Natural killer cell (primary cell): Measurements from ENCODE around the gene LCNL1. TPM values are rescaled to one million over a fixed set of nuclear protein-coding genes. Genes with fewer than 3 reads are reported as not detected.

ENCODE experiments used
- ATAC-seq, 3 donors: fragments of 150-1000 bp in 2 of 3; fragments of 200-7000 bp in 1 of 3; cut with Tn5 transposase; 1 replicate in 1 of 3; 2 replicates in 2 of 3; pipeline ENCODE4 v1.10.0; 2021; ENCODE audit warnings: mild to moderate bottlenecking in 2 of 3, moderate library complexity in 2 of 3
- DNase-seq, 2 donors: peaks; one replicate each; pipeline versions ENCODE4 v3.0.0 to v3.0.0-alpha.2; 2013 to 2021; ENCODE audit warnings: mixed read lengths in 1 of 2
- H3K27ac ChIP-seq: one replicate; pipeline ENCODE4 v1.5.1; 2013; ENCODE audit warnings: mild to moderate bottlenecking, low read length
- H3K27me3 ChIP-seq: one replicate; pipeline ENCODE4 v1.6.1; 2013; ENCODE audit warnings: low read length; ENCODE audit not compliant: control insufficient read depth, insufficient read depth
- H3K36me3 ChIP-seq: one replicate; pipeline ENCODE4 v1.6.1; 2013; ENCODE audit warnings: low read length; ENCODE audit not compliant: control insufficient read depth, insufficient read depth
- H3K4me1 ChIP-seq: one replicate; pipeline ENCODE4 v1.6.1; 2013; ENCODE audit warnings: low read length; ENCODE audit not compliant: control insufficient read depth, insufficient read depth
- H3K4me3 ChIP-seq: one replicate; pipeline ENCODE4 v1.5.1; 2013; ENCODE audit warnings: low read length
- H3K9me3 ChIP-seq: one replicate; pipeline ENCODE4 v1.6.1; 2013; ENCODE audit warnings: low read length; ENCODE audit not compliant: control insufficient read depth, insufficient read depth
- H3K27ac Mint-ChIP-seq, 2 donors: one replicate each; pipeline ENCODE4 v1.8.0; 2022; ENCODE audit warnings: mild to moderate bottlenecking in 2 of 2, mixed read lengths in 2 of 2, moderate library complexity in 1 of 2
- H3K27me3 Mint-ChIP-seq, 2 donors: one replicate each; pipeline ENCODE4 v1.8.0; 2022; ENCODE audit warnings: low read depth in 2 of 2, mixed read lengths in 2 of 2
- H3K36me3 Mint-ChIP-seq: one replicate; pipeline ENCODE4 v1.8.0; 2022; ENCODE audit warnings: mixed read lengths
- H3K4me1 Mint-ChIP-seq, 2 donors: one replicate each; pipeline ENCODE4 v1.8.0; 2022; ENCODE audit warnings: mixed read lengths in 2 of 2
- H3K4me3 Mint-ChIP-seq: one replicate; pipeline ENCODE4 v1.8.0; 2022; ENCODE audit warnings: mild to moderate bottlenecking, moderate library complexity, mixed read lengths
- H3K9me3 Mint-ChIP-seq, 2 donors: one replicate each; pipeline ENCODE4 v1.8.0; 2022; ENCODE audit warnings: mixed read lengths in 2 of 2
- CTCF ChIP-seq: fragments of 200-600 bp; IDR thresholded peaks from one replicate; pipeline ENCODE4 v1.8.0; 2022; ENCODE audit warnings: antibody characterized with exemption
- WGBS: methylation state at CpG from one replicate; pipeline ENCODE4 v1.1.7; 2013; ENCODE audit warnings: missing lambda C conversion rate; ENCODE audit not compliant: insufficient coverage; 5-methylcytosine and 5-hydroxymethylcytosine counted together
- intact Hi-C: fragments of 100-400 bp; cut with micrococcal nuclease; formaldehyde crosslinking; loops from one replicate; pipeline ENCODE4 v1.14.2; 2022
- total RNA-seq, 4 donors: library from RNA; stranded (reverse); fragments of 120-200 nt in 1 of 4; gene quantifications; one replicate each; pipeline versions ENCODE4 v1.2.3 to v1.2.4, GENCODE V29; 2013 to 2022

The LCNL1 gene
- total RNA-seq, 3 donors from 2014 or later (not counting 1 experiment from before 2014, with no cell fraction given): 4.9 to 8.4 (median 8.2) TPM

GRCh38 chr9:136955943-136956335 lies 26.9 kb upstream of the LCNL1 start:
- Histone ChIP-seq H3K27ac (no peak overlapping the region), H3K27me3 (no peaks in the 10 kb centered on the region), H3K4me3 (no peak overlapping the region), H3K4me1 (peaks cover 47% of the 10 kb centered on the region), H3K36me3 (no peaks in the 10 kb centered on the region), H3K9me3 (no peaks in the 10 kb centered on the region)
- intact Hi-C loops: no loop called here
- Mint-ChIP-seq H3K27ac (no peak overlapping the region), H3K9me3 (peaks cover 4 to 5% of the 10 kb centered on the region in 2 donors), H3K36me3 (no peaks in the 10 kb centered on the region), H3K4me3 (no peak overlapping the region), H3K4me1 (peaks cover 4 to 57% of the 10 kb centered on the region in 2 donors), H3K27me3 (no peaks in the 10 kb centered on the region)
- ATAC-seq (no peak), DNase-seq (no peak)
- 91% methylated on average over 9 of the region's 9 CpGs for WGBS
- no peak for TF ChIP-seq CTCF

DNA sequence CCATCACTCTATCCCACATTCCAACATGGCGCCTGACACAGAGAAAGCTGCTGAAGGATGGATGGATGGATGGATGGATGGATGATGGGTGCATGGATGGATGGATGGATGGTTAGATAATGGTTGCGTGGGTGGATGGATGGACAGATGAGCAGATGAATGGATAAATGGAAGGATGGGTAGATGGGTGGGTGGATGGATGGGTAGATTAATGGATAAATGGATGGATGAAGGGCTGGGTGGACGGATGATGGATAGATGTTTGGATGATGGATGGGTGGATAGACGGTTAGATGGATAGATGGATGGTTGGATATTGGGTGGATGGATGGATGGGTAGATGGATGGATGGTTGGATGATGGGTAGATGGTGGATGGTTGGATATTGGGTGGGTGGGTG lies 26.2 kb upstream of the LCNL1 start:
- ATAC-seq: no peak
- no peaks in the 10 kb centered on the region for H3K27me3 ChIP-seq
- peaks cover 4 to 5% of the 10 kb centered on the region in 2 donors for H3K9me3 Mint-ChIP-seq
- 98% methylated on average over 4 of the region's 4 CpGs for WGBS
- peaks cover 7 to 61% of the 10 kb centered on the region in 2 donors for H3K4me1 Mint-ChIP-seq
- H3K27ac Mint-ChIP-seq: peak overlapping the region in 1 of 2 donors; percentile 72
- H3K9me3 ChIP-seq: no peaks in the 10 kb centered on the region
- intact Hi-C loops: no loop called here
- H3K27ac ChIP-seq: no peak overlapping the region
- H3K4me3 ChIP-seq: no peak overlapping the region
- H3K36me3 Mint-ChIP-seq: no peaks in the 10 kb centered on the region
- no peaks in the 10 kb centered on the region for H3K36me3 ChIP-seq
- H3K4me1 ChIP-seq: peaks cover 47% of the 10 kb centered on the region
- no peak overlapping the region for H3K4me3 Mint-ChIP-seq
- TF ChIP-seq CTCF: no peak
- DNase-seq: no peak
- H3K27me3 Mint-ChIP-seq: no peaks in the 10 kb centered on the region

GRCh38 chr9:136957461-136957860 lies 25.3 kb upstream of the LCNL1 start:
- peaks cover 56% of the 10 kb centered on the region for H3K4me1 ChIP-seq
- 100% methylated on average over 1 of the region's 1 CpG for WGBS
- Mint-ChIP-seq H3K36me3 (no peaks in the 10 kb centered on the region), H3K4me1 (peaks cover 13 to 69% of the 10 kb centered on the region in 2 donors), H3K27me3 (no peaks in the 10 kb centered on the region), H3K9me3 (peaks cover 4 to 5% of the 10 kb centered on the region in 2 donors), H3K4me3 (peak overlapping the region; percentile 40), H3K27ac (peak overlapping the region in 1 of 2 donors; percentile 85)
- peak overlapping the region; percentile 4 for H3K27ac ChIP-seq
- no peak overlapping the region for H3K4me3 ChIP-seq
- no peak for DNase-seq
- H3K9me3 ChIP-seq: no peaks in the 10 kb centered on the region
- intact Hi-C loops: no loop called here
- H3K27me3 ChIP-seq: no peaks in the 10 kb centered on the region
- H3K36me3 ChIP-seq: no peaks in the 10 kb centered on the region
- no peak for TF ChIP-seq CTCF
- no peak for ATAC-seq

GRCh38 chr9:136957901-136958300 lies 24.9 kb upstream of the LCNL1 start:
- Histone ChIP-seq H3K27ac (peak overlapping the region; percentile 90), H3K27me3 (no peaks in the 10 kb centered on the region), H3K4me1 (peaks cover 60% of the 10 kb centered on the region), H3K36me3 (no peaks in the 10 kb centered on the region), H3K9me3 (no peaks in the 10 kb centered on the region), H3K4me3 (no peak overlapping the region)
- Mint-ChIP-seq H3K4me3 (no peak overlapping the region), H3K9me3 (peaks cover 4 to 5% of the 10 kb centered on the region in 2 donors), H3K27ac (peak overlapping the region; percentile 85 to 87), H3K4me1 (peaks cover 17 to 74% of the 10 kb centered on the region in 2 donors), H3K27me3 (no peaks in the 10 kb centered on the region), H3K36me3 (no peaks in the 10 kb centered on the region)
- intact Hi-C loops: no loop called here
- no peak for DNase-seq
- 93% methylated on average over 6 of the region's 6 CpGs for WGBS
- TF ChIP-seq CTCF: no peak
- ATAC-seq: no peak
